ENCODE data around the gene MGAT5.

Gene MGAT5

DNA sequence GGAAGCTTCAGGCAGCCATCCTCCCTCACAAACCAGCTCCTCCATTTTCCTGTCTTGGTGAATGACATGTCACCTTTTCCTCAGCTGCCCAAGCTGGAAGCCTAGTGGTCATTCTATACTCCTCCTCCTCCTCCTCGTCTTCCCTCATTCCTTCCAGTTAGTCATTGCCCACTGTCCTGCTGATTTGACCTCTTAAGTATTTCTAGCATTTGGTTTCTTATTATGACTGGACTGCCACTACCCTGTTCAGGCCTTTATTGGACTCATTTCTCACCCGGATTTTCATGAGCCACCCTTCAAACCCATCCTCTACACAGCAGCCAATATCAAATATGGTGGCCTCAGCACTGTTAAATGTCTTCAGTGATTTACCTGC, 21.9 kb upstream of the MGAT5 start:
- no peak for DNase-seq

DNA sequence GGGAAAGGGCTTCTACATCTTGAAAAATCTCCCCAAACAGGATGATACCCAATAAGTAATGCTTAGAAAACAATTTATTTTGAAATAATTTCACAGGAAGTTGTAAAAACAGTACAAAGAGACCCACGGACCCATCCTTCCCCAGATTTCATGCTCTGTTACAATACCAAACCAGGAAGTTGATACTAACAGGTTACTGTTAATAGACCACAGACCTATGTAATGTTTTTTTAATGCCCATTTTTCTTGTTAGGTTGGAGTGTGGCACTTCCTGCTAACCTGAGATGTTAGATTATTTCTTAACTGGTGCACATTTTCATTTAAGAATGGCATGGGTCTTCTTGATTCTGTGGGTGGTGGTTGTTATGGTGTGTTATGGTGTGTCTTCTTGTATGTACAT, 21.4 kb upstream of the MGAT5 start:
- no peak for DNase-seq

DNA sequence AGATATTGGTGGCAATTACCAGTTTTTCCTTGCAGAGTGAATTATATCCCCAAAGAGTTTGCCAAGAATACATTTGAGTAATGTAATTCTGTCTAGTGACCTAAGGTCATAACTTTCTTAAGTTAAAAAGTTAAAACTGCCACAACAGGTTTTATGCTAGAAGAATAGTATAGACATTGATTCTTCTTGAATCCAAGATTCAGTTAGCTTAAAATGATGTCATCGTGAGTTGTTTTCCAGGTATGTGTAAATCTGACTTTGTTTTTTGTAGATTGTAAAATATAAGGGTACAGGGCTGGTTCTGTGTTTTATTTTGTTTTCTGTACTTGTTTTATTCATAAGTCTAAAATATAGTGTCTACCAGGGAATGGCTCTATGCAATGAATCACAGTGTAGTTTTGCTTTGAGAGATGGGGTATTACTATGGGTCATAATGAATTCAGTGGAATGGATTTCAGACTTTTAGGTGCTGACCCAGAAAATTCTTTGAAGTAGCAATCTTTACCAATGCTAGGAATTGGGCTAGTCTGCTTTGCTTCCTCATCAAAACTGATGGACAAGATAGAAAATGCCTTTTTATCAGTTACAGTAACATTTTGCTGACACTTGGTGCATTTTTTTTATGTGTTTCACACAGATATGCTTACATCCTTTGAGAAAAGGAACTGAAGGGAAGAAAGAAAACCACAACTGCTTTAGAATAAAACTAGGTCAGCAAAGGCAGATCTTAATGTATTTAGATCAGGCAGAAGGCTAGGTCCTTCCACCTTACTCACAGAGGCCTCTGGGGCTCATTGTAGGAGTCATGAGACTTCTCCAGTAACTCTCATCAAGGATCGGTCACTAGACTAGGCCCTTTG, 20.8 kb upstream of the MGAT5 start:
- DNase-seq: no peak

- DNase-seq: no peak
Measured at GRCh38 chr2:134233728-134234136, 20.1 kb upstream of the MGAT5 start.

GRCh38 chr2:134234535-134234934, 19.3 kb upstream of the MGAT5 start:
- no peak for DNase-seq

GRCh38 chr2:134235510-134236144, 18.2 kb upstream of the MGAT5 start:
- DNase-seq: no peak

DNA sequence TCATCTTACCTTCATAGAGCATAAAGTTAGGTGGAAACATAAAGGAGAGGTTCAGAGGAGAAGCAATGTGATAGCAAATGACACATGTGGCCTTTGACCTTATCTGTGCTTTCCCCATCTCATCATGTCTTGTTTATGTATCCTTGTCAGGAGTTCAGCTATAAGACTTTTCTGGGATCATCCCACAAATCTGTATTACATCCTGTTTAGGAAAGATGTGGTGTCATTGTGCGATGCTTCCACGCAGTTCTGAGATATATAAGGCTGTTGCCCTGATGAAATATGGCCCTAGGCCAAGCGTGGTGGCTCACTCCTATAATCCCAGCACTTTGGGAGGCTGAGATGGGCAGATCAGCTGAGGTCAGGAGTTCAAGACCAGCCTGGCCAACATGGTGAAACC, 15.5 kb upstream of the MGAT5 start:
- DNase-seq: no peak

DNA sequence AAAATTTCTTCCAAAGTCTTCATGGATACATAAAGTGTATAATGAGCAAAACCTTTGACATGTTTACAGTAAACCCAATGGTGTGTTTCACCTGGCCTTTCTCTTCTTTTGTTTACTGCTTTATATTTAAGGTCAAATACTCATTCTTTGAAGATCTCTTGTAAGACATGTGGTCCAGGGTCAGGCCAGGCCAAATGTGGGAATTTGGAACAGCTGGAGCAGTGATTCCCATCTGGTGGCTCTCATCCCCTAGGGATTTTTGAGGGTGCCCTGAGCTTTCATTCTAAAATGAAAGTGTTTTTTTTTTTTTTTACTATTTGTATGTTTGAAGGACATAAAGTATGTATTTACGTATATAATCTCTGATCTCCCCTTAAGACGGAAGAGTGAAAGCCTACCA, 13.8 kb upstream of the MGAT5 start:
- DNase-seq: no peak

DNA sequence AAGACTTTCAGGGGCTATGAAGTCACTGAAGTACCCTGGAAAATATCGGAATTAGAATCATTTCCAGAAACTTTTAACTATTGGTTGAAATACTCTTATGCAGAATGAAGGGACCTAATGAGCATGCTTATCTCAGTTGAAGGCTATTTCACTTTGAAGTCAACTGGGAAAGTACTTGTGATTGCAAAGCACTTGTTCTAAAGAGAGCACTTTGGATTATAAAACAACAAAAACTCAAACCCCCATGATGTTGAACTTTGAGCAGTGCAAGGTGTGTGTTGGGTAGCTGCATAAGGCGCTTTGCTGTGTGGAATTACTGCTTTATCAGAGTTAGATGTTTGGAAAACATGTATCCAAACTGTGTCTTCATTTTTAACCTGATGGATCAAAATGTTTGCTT, 12.0 kb upstream of the MGAT5 start:
- no peak for DNase-seq

DNA sequence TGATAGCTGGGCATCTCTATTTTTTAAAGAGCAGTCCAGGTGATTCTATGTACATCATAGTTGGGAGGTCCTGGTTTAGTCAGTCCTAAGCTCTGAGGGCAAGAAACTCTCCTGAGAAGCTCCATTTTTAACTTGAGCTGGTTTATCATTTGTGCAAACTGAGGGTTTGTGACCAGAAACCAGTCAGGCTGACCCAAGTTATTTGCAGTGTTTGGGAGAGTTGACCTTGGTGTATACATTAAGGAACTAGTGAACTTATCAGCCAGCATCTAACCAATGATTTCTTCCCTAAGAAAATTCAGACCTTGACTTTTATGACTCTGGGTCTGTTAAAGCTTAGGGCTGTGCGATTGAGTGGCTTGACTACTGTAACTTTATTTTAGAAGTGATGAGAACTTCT, 10.6 kb upstream of the MGAT5 start:
- DNase-seq: no peak

- no peak for DNase-seq
Measured at GRCh38 chr2:134244086-134244485, 9.8 kb upstream of the MGAT5 start.

DNA sequence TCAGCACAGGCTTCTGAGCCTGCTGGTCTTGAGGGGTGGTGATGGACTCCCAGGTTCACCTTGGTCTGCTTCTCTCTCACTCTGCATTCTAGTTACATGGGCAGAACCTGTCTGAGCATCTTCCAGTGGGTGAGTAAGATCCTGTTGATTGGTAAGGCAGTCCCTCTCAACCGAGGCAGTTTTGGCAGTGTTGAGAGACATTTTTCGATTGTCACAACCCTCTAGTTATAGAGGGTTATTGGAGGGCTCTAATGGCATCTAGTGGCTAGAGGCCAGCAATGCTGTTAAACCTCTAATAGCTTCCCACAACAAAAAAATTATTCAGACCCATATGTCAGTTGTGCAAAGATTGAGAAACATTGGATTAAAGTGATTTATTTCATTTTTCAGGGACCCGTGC, 9.3 kb upstream of the MGAT5 start:
- DNase-seq: no peak

- DNase-seq: peak; percentile 7
Measured at GRCh38 chr2:134245340-134245984, 8.4 kb upstream of the MGAT5 start.

DNA sequence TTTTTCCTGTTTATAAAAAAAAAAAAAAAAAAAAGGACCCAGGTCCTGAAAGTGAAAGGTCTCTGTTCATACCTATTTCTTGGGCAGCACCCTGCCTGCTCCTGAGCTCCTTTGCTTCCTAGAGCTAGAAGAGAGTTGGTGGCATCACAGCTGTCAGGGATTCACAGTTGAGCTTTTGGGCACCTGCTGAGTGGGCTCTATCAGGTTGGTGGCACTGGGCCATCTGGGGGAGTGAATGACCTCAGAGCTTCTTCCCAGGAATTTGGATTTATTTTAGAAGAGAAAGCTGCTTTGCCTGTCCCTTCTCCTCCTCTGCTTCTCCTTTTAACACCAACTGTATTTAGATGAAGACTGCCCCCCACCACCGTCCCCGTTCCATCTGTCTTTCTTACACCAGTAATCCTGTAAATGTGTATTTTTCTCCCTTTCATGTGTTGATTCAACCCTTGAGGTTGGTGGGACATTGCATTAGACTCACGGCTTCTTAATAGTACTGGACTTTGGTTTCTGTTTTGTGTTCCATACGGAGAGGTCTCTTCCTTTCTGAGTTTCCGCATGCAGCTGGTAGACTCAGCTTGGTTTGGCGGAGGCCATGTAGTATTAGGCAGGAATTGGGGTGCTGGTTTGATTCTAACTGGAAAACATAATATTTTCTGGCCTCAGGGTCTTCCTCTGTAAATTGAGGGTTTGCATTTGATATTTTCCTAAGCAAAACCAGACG, 7.6 kb upstream of the MGAT5 start:
- DNase-seq: no peak

GRCh38 chr2:134247679-134248078, 6.2 kb upstream of the MGAT5 start:
- DNase-seq: no peak

DNA sequence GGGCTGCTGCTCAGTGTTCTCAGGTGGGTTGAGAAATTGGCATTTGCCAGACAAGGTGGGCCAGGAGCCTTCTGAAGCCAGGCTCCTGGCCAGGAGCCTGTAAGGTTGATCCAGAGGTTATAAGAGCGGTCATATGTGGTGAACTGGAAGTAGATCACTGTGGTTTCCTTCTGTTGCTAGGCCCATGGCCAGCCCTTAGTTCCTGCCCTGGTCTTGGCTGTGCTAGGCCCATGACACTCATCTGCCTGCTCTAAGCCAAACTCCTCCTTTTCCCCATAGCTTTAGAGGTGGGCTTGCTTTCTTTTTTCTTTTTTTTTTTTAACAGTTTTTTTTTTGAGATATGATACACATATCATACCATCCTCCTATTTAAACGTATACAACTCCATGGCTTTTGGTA, 5.0 kb upstream of the MGAT5 start:
- no peak for DNase-seq

- no peak for DNase-seq
Measured at GRCh38 chr2:134249755-134250154, 4.1 kb upstream of the MGAT5 start.

DNA sequence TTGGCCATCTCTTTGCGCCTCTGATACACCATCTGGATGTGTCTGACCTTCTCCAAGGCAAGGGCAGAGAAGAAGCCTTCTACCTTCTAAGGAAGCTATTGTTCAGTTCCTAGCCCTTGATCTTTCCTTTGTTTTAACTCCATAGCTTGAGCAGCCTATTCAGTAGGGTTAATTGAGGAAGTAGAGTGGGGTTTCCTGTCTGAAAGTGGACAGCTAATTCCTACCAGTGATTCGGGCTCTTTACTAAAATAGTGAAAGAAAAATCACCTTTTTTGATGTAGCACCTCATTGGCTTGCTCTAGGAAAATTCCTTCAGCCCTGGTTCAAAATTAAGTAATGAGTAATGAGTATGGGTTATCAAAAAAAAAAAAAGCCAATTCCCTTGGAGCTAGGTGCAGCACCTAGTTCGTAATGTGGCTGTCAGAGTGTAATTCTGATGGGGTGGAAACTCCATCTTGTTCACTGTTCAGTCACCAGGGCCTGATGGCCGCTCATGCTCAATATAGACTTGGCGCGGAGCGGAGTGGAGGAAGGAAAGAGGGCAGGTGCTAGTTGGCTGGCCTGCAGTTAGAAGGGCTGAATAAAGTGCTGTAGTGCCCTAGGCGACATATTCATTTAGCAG, 2.9 kb upstream of the MGAT5 start:
- DNase-seq: no peak

GRCh38 chr2:134252092-134252750, 1.7 kb upstream of the MGAT5 start:
- DNase-seq: no peak

- DNase-seq: no peak
Measured at GRCh38 chr2:134253117-134253704, 661 bp upstream of the MGAT5 start.

GRCh38 chr2:134254824-134255223, 952 bp downstream of the MGAT5 start:
- no peak for DNase-seq

- DNase-seq: no peak
Measured at GRCh38 chr2:134256956-134257355, 3.1 kb downstream of the MGAT5 start.
